NCI-H226 (cell line): ENCODE results near the gene CDK6.

ENCODE experiments used
- DNase-seq: peaks from one replicate; pipeline ENCODE4 v3.0.0-alpha.2; 2015

Gene CDK6

DNA sequence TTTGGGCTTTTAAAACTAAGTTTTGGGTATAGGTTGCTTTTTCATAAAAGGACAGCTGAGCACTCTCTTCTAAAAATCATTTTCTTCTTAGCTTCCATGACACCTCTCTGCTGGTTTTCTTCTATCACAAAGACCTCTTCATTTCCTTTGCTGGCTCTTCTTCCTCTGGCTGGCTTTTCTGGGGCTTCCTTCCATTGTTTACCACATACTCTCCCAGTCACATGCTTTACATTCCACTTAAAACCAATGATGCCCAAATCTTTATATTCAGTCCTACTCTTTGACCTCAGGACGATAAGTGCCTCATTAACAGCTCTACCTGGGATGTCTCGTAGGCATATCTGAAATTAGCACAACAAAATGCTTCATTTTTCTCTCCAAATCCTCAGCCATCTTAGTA is 273.0 kb downstream of the CDK6 start:
- DNase-seq: no peak

DNA sequence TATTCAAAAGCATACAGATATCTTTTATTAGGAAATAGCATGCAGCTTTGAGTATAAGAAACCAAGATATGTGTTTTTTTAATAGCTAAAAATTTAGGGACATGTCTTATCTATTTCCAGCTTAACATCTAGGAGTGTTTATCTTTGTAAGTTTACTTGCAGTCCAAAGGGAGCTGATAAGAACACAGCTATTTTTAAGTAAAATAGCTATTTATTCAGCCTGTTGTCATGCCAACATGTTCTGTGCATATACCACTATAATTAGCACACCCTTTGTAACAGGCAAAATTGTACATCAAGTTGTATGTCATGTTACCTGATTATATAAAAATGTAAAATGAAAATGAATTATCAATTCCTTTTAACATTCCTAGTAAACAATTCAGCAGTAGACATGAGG is 275.8 kb downstream of the CDK6 start:
- DNase-seq: no peak

DNA sequence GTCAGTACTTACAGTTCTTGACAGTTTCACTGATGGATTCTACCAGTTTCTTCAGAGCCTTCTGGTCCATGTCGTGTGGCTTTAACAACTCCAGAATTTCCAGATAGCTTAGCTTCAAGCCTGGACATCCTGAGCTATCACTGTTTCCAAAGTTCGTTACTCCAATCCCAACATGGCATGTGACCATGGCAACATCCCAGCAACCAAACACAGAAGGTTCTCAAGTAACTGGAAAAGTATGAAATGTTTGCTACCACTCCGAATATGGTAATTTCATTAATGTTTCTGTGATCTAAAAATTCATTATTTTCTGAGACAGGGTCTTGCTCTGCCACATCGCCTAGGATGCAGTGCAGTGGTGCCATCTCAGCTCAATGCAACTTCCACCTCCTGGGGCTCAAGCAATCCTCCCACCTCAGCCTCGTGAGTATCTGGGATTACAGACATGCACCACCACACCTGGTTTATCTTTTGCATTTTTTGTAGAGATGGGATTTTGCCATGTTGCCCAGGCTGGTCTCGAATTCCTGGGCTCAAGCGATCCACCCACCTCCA is 278.5 kb downstream of the CDK6 start:
- DNase-seq: no peak

DNA sequence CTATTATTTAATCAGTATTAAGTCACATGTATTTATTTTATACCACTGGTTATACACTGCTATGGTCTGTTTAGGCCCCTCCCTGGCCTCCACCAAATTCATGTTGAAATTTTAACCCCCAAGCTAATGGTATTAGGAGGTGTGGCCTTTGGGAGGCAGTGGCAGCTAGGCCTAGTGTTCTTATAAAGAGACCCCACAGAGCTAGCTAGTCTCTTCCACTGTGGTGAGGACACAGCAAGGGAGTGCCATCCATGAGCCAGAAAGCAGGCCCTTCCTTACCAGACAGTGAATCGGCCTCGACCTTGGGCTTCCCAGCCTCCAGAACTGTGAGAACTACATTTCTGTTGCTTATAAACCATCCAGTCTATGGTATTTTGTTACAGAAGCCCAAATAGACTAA is 279.1 kb downstream of the CDK6 start:
- DNase-seq: no peak
